KOPT-K1 (cell line): ENCODE measurements around the gene NAV3.

Experiments
- H3K27ac ChIP-seq: fragments of 200-600 bp; sonication (generic); 2 replicates; pipeline ENCODE4 v1.5.1; 2016; ENCODE audit warnings: antibody characterized with exemption, mild to moderate bottlenecking, low read depth, low read length; ENCODE audit not compliant: poor library complexity, severe bottlenecking
- H3K36me3 ChIP-seq: fragments of 200-600 bp; sonication (generic); 2 replicates; pipeline ENCODE4 v1.5.1; 2017; ENCODE audit warnings: antibody characterized with exemption, mild to moderate bottlenecking, low read length, moderate library complexity; ENCODE audit not compliant: insufficient read depth
- H3K9me3 ChIP-seq: fragments of 200-600 bp; sonication (generic); 2 replicates; pipeline ENCODE4 v1.5.1; 2017; ENCODE audit warnings: antibody characterized with exemption, low read length, mild to moderate bottlenecking; ENCODE audit not compliant: insufficient read depth, poor library complexity, severe bottlenecking

NAV3 gene

GRCh38 chr12:77968571-77968970, 137.9 kb downstream of the NAV3 start:
- no peaks in the 10 kb centered on the region for H3K36me3 ChIP-seq

GRCh38 chr12:77973579-77973978, 142.9 kb downstream of the NAV3 start:
- Histone ChIP-seq H3K9me3 (no peaks in the 10 kb centered on the region), H3K27ac (no peak overlapping the region), H3K36me3 (no peaks in the 10 kb centered on the region)

More at GRCh38 chr12:77968571-77968970, 137.9 kb downstream of the NAV3 start:
- Histone ChIP-seq H3K27ac (no peak overlapping the region), H3K9me3 (no peaks in the 10 kb centered on the region)

- Histone ChIP-seq H3K9me3 (no peaks in the 10 kb centered on the region), H3K36me3 (no peaks in the 10 kb centered on the region)
Observed at GRCh38 chr12:77974645-77975044, 144.0 kb downstream of the NAV3 start.

GRCh38 chr12:77979597-77980250, 149.0 kb downstream of the NAV3 start:
- H3K9me3 ChIP-seq, result no peaks in the 10 kb centered on the region
- H3K27ac ChIP-seq, result no peak overlapping the region
- H3K36me3 ChIP-seq, result no peaks in the 10 kb centered on the region

More at GRCh38 chr12:77974645-77975044, 144.0 kb downstream of the NAV3 start:
- H3K27ac ChIP-seq, result no peak overlapping the region

- no peaks in the 10 kb centered on the region for H3K36me3 ChIP-seq
- no peaks in the 10 kb centered on the region for H3K9me3 ChIP-seq
- no peak overlapping the region for H3K27ac ChIP-seq
Observed at GRCh38 chr12:77980782-77981181, 150.1 kb downstream of the NAV3 start.

- Histone ChIP-seq H3K27ac (no peak overlapping the region), H3K36me3 (no peaks in the 10 kb centered on the region), H3K9me3 (no peaks in the 10 kb centered on the region)
Observed at GRCh38 chr12:77983859-77984258, 153.2 kb downstream of the NAV3 start.

GRCh38 chr12:77992760-77993159, 162.1 kb downstream of the NAV3 start:
- H3K36me3 ChIP-seq, result no peaks in the 10 kb centered on the region
- H3K27ac ChIP-seq, result no peak overlapping the region
- H3K9me3 ChIP-seq, result no peaks in the 10 kb centered on the region

- H3K36me3 ChIP-seq, result no peaks in the 10 kb centered on the region
- H3K27ac ChIP-seq, result no peak overlapping the region
- no peaks in the 10 kb centered on the region for H3K9me3 ChIP-seq
Observed at GRCh38 chr12:77993658-77994057, 163.0 kb downstream of the NAV3 start.

- H3K36me3 ChIP-seq, result no peaks in the 10 kb centered on the region
- H3K27ac ChIP-seq, result no peak overlapping the region
- no peaks in the 10 kb centered on the region for H3K9me3 ChIP-seq
Observed at GRCh38 chr12:77995436-77996167, 164.9 kb downstream of the NAV3 start.

GRCh38 chr12:77996670-77997069, 166.0 kb downstream of the NAV3 start:
- Histone ChIP-seq H3K36me3 (no peaks in the 10 kb centered on the region), H3K9me3 (no peaks in the 10 kb centered on the region), H3K27ac (no peak overlapping the region)

- no peak overlapping the region for H3K27ac ChIP-seq
- no peaks in the 10 kb centered on the region for H3K36me3 ChIP-seq
- H3K9me3 ChIP-seq, result no peaks in the 10 kb centered on the region
Observed at GRCh38 chr12:77998236-77998786, 167.6 kb downstream of the NAV3 start.

- no peak overlapping the region for H3K27ac ChIP-seq
- H3K9me3 ChIP-seq, result no peaks in the 10 kb centered on the region
- H3K36me3 ChIP-seq, result no peaks in the 10 kb centered on the region
Observed at GRCh38 chr12:77999074-77999715, 168.5 kb downstream of the NAV3 start.

GRCh38 chr12:78002878-78003277, 172.2 kb downstream of the NAV3 start:
- H3K9me3 ChIP-seq, result no peaks in the 10 kb centered on the region
- H3K27ac ChIP-seq, result no peak overlapping the region
- no peaks in the 10 kb centered on the region for H3K36me3 ChIP-seq

- Histone ChIP-seq H3K27ac (no peak overlapping the region), H3K9me3 (no peaks in the 10 kb centered on the region), H3K36me3 (no peaks in the 10 kb centered on the region)
Observed at GRCh38 chr12:78004249-78005093, 173.8 kb downstream of the NAV3 start.
